ENCODE measurements around the gene TNS1. TPM values are rescaled to one million over a fixed set of nuclear protein-coding genes. Genes with fewer than 3 reads are reported as not detected.

Gene TNS1
- total RNA-seq, 1 donor from 2014 or later = 7.9 TPM

GRCh38 chr2:217924346-217924901 lies 78.4 kb downstream of the TNS1 start:
- TF ChIP-seq CTCF (IDR thresholded peaks at IDR 0.05; ENCODE audit: unreplicated experiment) = no peak
- Mint-ChIP-seq H3K4me3 (ENCODE audit: low read depth) (no peak overlapping the region), H3K4me1 (ENCODE audit: low read depth) (peaks cover 6% of the 10 kb centered on the region), H3K27ac (no peak overlapping the region), H3K36me3 (ENCODE audit: insufficient read depth) (no peaks in the 10 kb centered on the region), H3K9me3 (ENCODE audit: low read depth) (no peaks in the 10 kb centered on the region), H3K27me3 (peaks cover 3% of the 10 kb centered on the region)
- no peak for DNase-seq (ENCODE audit: low spot score, unreplicated experiment)

GRCh38 chr2:217923007-217923686 lies 79.6 kb downstream of the TNS1 start:
- DNase-seq (ENCODE audit: low spot score, unreplicated experiment) = no peak
- H3K27ac Mint-ChIP-seq = no peak overlapping the region
- no peak overlapping the region for H3K4me3 Mint-ChIP-seq (ENCODE audit: low read depth)
- TF ChIP-seq CTCF (IDR thresholded peaks at IDR 0.05; ENCODE audit: unreplicated experiment) = no peak
- peaks cover 11% of the 10 kb centered on the region for H3K4me1 Mint-ChIP-seq (ENCODE audit: low read depth)
- H3K36me3 Mint-ChIP-seq (ENCODE audit: insufficient read depth) = no peaks in the 10 kb centered on the region
- H3K27me3 Mint-ChIP-seq = peaks cover 3% of the 10 kb centered on the region
- H3K9me3 Mint-ChIP-seq (ENCODE audit: low read depth) = no peaks in the 10 kb centered on the region

- H3K4me3 Mint-ChIP-seq (ENCODE audit: low read depth) = no peak overlapping the region
- H3K36me3 Mint-ChIP-seq (ENCODE audit: insufficient read depth) = no peaks in the 10 kb centered on the region
- no peak for TF ChIP-seq CTCF (IDR thresholded peaks at IDR 0.05; ENCODE audit: unreplicated experiment)
- H3K9me3 Mint-ChIP-seq (ENCODE audit: low read depth) = no peaks in the 10 kb centered on the region
- H3K4me1 Mint-ChIP-seq (ENCODE audit: low read depth) = peaks cover 15% of the 10 kb centered on the region
- no peak overlapping the region for H3K27ac Mint-ChIP-seq
- H3K27me3 Mint-ChIP-seq = peaks cover 3% of the 10 kb centered on the region
- no peak for DNase-seq (ENCODE audit: low spot score, unreplicated experiment)
Measured at GRCh38 chr2:217922101-217923006, 80.4 kb downstream of the TNS1 start.

GRCh38 chr2:217920879-217921603 lies 81.8 kb downstream of the TNS1 start:
- no peak overlapping the region for H3K4me3 Mint-ChIP-seq (ENCODE audit: low read depth)
- H3K36me3 Mint-ChIP-seq (ENCODE audit: insufficient read depth) = no peaks in the 10 kb centered on the region
- TF ChIP-seq CTCF (IDR thresholded peaks at IDR 0.05; ENCODE audit: unreplicated experiment) = no peak
- H3K9me3 Mint-ChIP-seq (ENCODE audit: low read depth) = no peaks in the 10 kb centered on the region
- peaks cover 15% of the 10 kb centered on the region for H3K4me1 Mint-ChIP-seq (ENCODE audit: low read depth)
- DNase-seq (ENCODE audit: low spot score, unreplicated experiment) = no peak
- peaks cover 6% of the 10 kb centered on the region for H3K27me3 Mint-ChIP-seq
- H3K27ac Mint-ChIP-seq = no peak overlapping the region
